ENCODE measurements around the gene RXRB. TPM values are rescaled to one million over a fixed set of nuclear protein-coding genes. Genes with fewer than 3 reads are reported as not detected.

The RXRB gene
- total and polyA plus RNA-seq, 10 of the 15 experiments (the other 5 are each of a cell fraction or from before 2014, with no cell fraction given), result 0.71 to 35.0 (median 20.4) TPM

GRCh38 chr6:33198853-33199436 lies 1.5 kb downstream of the RXRB start:
- peak overlapping the region; percentile 75; the same call in 1 of the 2 replicates for H3K4me3 ChIP-seq
- H2AFZ ChIP-seq (ENCODE audit: control insufficient read depth, low read depth, low read length), result no peak overlapping the region
- intact Hi-C loops (cut with micrococcal nuclease; ENCODE audit: unreplicated experiment), result no loop called here
- no peak overlapping the region for H3K9ac ChIP-seq (ENCODE audit: control insufficient read depth, insufficient read depth, low read length)
- 50% methylated on average over 2 of the region's 3 CpGs for WGBS (ENCODE audit: insufficient coverage, insufficient replicate concordance, low lambda C conversion rate, missing lambda C conversion rate)
- H3K79me2 ChIP-seq (ENCODE audit: control insufficient read depth, insufficient read depth, low read length), result peaks cover 33% of the 10 kb centered on the region
- H3K9me3 ChIP-seq (replicated peaks; ENCODE audit: control insufficient read depth, insufficient read depth, low read length), result no peaks in the 10 kb centered on the region
- TF ChIP-seq MYB (IDR thresholded peaks at IDR 0.05; ENCODE audit: borderline replicate concordance, low read depth, low read length), result no peak
- no peak for TF ChIP-seq BCLAF1 (IDR thresholded peaks at IDR 0.05)
- no peak for TF ChIP-seq ZNF217 (IDR thresholded peaks at IDR 0.05)
- TF ChIP-seq NR2C1 (IDR thresholded peaks at IDR 0.05), result no peak
- TF ChIP-seq MXI1 (IDR thresholded peaks at IDR 0.05; ENCODE audit: low read depth, low read length), result no peak
- TF ChIP-seq ZBED1 (IDR thresholded peaks at IDR 0.05; ENCODE audit: borderline replicate concordance), result no peak
- in situ Hi-C loops (cut with MboI), result no loop called here
- DNase-seq (ENCODE audit: low read depth, low spot score) (no peak), ATAC-seq (no peak), FAIRE-seq (no peak)
- H3K4me2 ChIP-seq (ENCODE audit: control insufficient read depth, insufficient read depth), result peak overlapping the region; percentile 77
- peaks cover 24% of the 10 kb centered on the region for H3K4me1 ChIP-seq (ENCODE audit: control insufficient read depth, insufficient read depth, low read length)
- no peak overlapping the region; the same call in 1 of the 2 replicates for H3K27ac ChIP-seq (ENCODE audit: control insufficient read depth, insufficient read depth)
- no TSS peak for BruUV-seq (replicated peaks)
- no peaks in the 10 kb centered on the region for H3K27me3 ChIP-seq (replicated peaks in 1 of 2; ENCODE audit: control insufficient read depth in 2 of 2, insufficient read depth in 2 of 2, low read length in 1 of 2)
- ChIA-PET RAD21 (ENCODE audit: unreplicated experiment) (interaction anchor here (1.0 to 1.9 kb wide), 4 partner anchors 9 to 50 kb away, joined by 3 to 11 read pairs (median 4); partner anchors contain the start of gene RING1), POLR2A (interaction anchor here (0.7 to 1.4 kb wide), 7 partner anchors 10 to 78 kb away, joined by 3 to 12 read pairs (median 3); partner anchors contain the start of genes B3GALT4 and RING1), SMC1A (ENCODE audit: uncharacterized antibody, unreplicated experiment) (interaction anchor here (1.0 to 1.8 kb wide), 2 partner anchors 10 to 49 kb away, joined by 3 to 5 read pairs; no protein-coding TSS in a partner anchor), CTCF (interaction anchor here (1.0 to 5.8 kb wide), 8 partner anchors 10 to 74 kb away, joined by 3 to 41 read pairs (median 8); partner anchors contain the start of gene RING1)
- H4K20me1 ChIP-seq (ENCODE audit: control insufficient read depth, insufficient read depth), result no peaks in the 10 kb centered on the region
- H3K36me3 ChIP-seq (ENCODE audit: control insufficient read depth in 2 of 2, insufficient read depth in 2 of 2, low read length in 1 of 2), result peaks cover 19 to 41% of the 10 kb centered on the region in 2 experiments

Data from GM12878 (cell line).